CD4-positive, alpha-beta memory T cell (primary cell): ENCODE measurements around the gene PRDM1. TPM values are rescaled to one million over a fixed set of nuclear protein-coding genes. Genes with fewer than 3 reads are reported as not detected.

Source experiments
- CTCF ChIA-PET: fragments of 350-600 bp; sonication (Branson Sonifier 250); formaldehyde crosslinking; loops from one replicate; lab custom pipeline; 2021; ENCODE audit warnings: inconsistent platforms; ENCODE audit not compliant: partially characterized antibody; lab: Charles Lee
- POLR2A ChIA-PET: fragments of 350-600 bp; sonication (Branson Sonifier 250); formaldehyde crosslinking; loops from one replicate; lab custom pipeline; 2021; ENCODE audit not compliant: partially characterized antibody; lab: Charles Lee
- DNase-seq, 5 donors: peaks; one replicate each; pipeline versions ENCODE4 v3.0.0 to v3.0.0-alpha.2; 2020 to 2022; ENCODE audit warnings: mixed read lengths in 1 of 5
- H3K27ac ChIP-seq: one replicate; pipeline ENCODE4 v1.7.0; 2013; ENCODE audit warnings: low read depth, low read length
- H3K27me3 ChIP-seq: 2 replicates; pipeline ENCODE4 v1.7.0; 2013; ENCODE audit warnings: mild to moderate bottlenecking, low read length, moderate library complexity; ENCODE audit not compliant: insufficient read depth
- H3K36me3 ChIP-seq: 2 replicates; pipeline ENCODE4 v1.7.0; 2013; ENCODE audit warnings: mild to moderate bottlenecking, low read length, moderate library complexity; ENCODE audit not compliant: insufficient read depth
- H3K4me1 ChIP-seq: 2 replicates; pipeline ENCODE4 v1.7.0; 2013; ENCODE audit warnings: mild to moderate bottlenecking, low read length, moderate library complexity; ENCODE audit not compliant: insufficient read depth
- H3K4me3 ChIP-seq, 2 donors: one replicate each; pipeline ENCODE4 v1.7.0; 2013; ENCODE audit warnings: low read length in 2 of 2, mild to moderate bottlenecking in 1 of 2
- H3K9me3 ChIP-seq, 2 donors: one replicate each; pipeline ENCODE4 v1.7.0; 2013; ENCODE audit warnings: low read length in 2 of 2, control low read depth in 1 of 2; ENCODE audit not compliant: control insufficient read depth in 1 of 2
- H3K27ac Mint-ChIP-seq, 7 donors: one replicate each; pipeline ENCODE4 v1.8.0; 2020 to 2021; ENCODE audit warnings: mixed read lengths in 7 of 7, mild to moderate bottlenecking in 6 of 7, inconsistent platforms in 3 of 7, moderate library complexity in 3 of 7
- H3K27me3 Mint-ChIP-seq, 2 donors: one replicate each; pipeline ENCODE4 v1.8.0; 2020 to 2021; ENCODE audit warnings: mixed read lengths in 2 of 2
- H3K36me3 Mint-ChIP-seq, 2 donors: one replicate each; pipeline ENCODE4 v1.8.0; 2020 to 2021; ENCODE audit warnings: mixed read lengths in 2 of 2, inconsistent platforms in 1 of 2, mild to moderate bottlenecking in 1 of 2
- H3K4me1 Mint-ChIP-seq, 4 donors: one replicate each; pipeline ENCODE4 v1.8.0; 2020 to 2021; ENCODE audit warnings: mixed read lengths in 4 of 4, mild to moderate bottlenecking in 1 of 4
- H3K4me3 Mint-ChIP-seq, 8 donors: one replicate each; pipeline ENCODE4 v1.8.0; 2020 to 2021; ENCODE audit warnings: mixed read lengths in 8 of 8, mild to moderate bottlenecking in 7 of 8, moderate library complexity in 6 of 8, inconsistent platforms in 3 of 8
- H3K9me3 Mint-ChIP-seq, 8 donors: one replicate each; pipeline ENCODE4 v1.8.0; 2020 to 2021; ENCODE audit warnings: mixed read lengths in 8 of 8, mild to moderate bottlenecking in 5 of 8, inconsistent platforms in 3 of 8, moderate library complexity in 1 of 8
- intact Hi-C: fragments of 100-400 bp; cut with micrococcal nuclease; formaldehyde crosslinking; loops from one replicate; pipeline ENCODE4 v1.15.1; 2023
- polyA plus RNA-seq, 2 donors: library from polyadenylated mRNA; unstranded; fragments of 300-500 nt; fragmentation: Illumina TruSeq; gene quantifications; one replicate each; pipeline ENCODE4 v1.2.3, GENCODE V29; 2021
- total RNA-seq, 2 experiments: library from RNA; stranded (reverse); gene quantifications; one replicate each; pipeline ENCODE4 v1.2.3, GENCODE V29; 2021

Gene PRDM1
- total and polyA plus RNA-seq, 4 experiments from 2014 or later = 33.4 to 97.0 (median 39.7) TPM

- no peaks in the 10 kb centered on the region for H3K4me1 ChIP-seq
- Mint-ChIP-seq H3K27ac (no peak overlapping the region), H3K4me3 (no peak overlapping the region), H3K4me1 (peaks cover 0 to 17% (median 3%) of the 10 kb centered on the region in 4 donors), H3K27me3 (no peaks in the 10 kb centered on the region), H3K36me3 (no peaks in the 10 kb centered on the region), H3K9me3 (no peaks in the 10 kb centered on the region)
- no peak overlapping the region for H3K27ac ChIP-seq
- DNase-seq = no peak
- no peaks in the 10 kb centered on the region for H3K27me3 ChIP-seq
- CTCF ChIA-PET = interaction anchor here (0.9 to 1.6 kb wide), 2 partner anchors 14 to 35 kb away, joined by 3 read pairs; no protein-coding TSS in a partner anchor
- intact Hi-C loops = no loop called here
- H3K36me3 ChIP-seq = no peaks in the 10 kb centered on the region
- H3K4me3 ChIP-seq = no peak overlapping the region
- H3K9me3 ChIP-seq = no peaks in the 10 kb centered on the region
- POLR2A ChIA-PET = no interaction called here
These were observed 70.7 kb downstream of the PRDM1 start for GRCh38 chr6:106156863-106157262.

GRCh38 chr6:106158816-106159215 lies 72.7 kb downstream of the PRDM1 start:
- H3K36me3 ChIP-seq = no peaks in the 10 kb centered on the region
- Mint-ChIP-seq H3K4me1 (peaks cover 14 to 33% (median 16%) of the 10 kb centered on the region in 4 donors), H3K36me3 (no peaks in the 10 kb centered on the region), H3K9me3 (no peaks in the 10 kb centered on the region), H3K27me3 (no peaks in the 10 kb centered on the region), H3K4me3 (no peak overlapping the region), H3K27ac (peak overlapping the region in 1 of 7 donors; percentile 42)
- H3K4me3 ChIP-seq = no peak overlapping the region
- peaks cover 14% of the 10 kb centered on the region for H3K4me1 ChIP-seq
- no peak for DNase-seq
- H3K27ac ChIP-seq = no peak overlapping the region
- intact Hi-C loops = no loop called here
- ChIA-PET POLR2A (interaction anchor here (1.2 kb wide), 1 partner anchor 65 kb away, joined by 4 read pairs; no protein-coding TSS in a partner anchor), CTCF (no interaction called here)
- H3K9me3 ChIP-seq = no peaks in the 10 kb centered on the region
- H3K27me3 ChIP-seq = no peaks in the 10 kb centered on the region

Other genes with a start within 250 kb of the PRDM1 start
- 10 to 100 TPM; 26.8 to 30.2 TPM for gene ATG5, start 239.4 kb downstream of the PRDM1 start, total RNA-seq
- gene ATG5, start 239.4 kb downstream of the PRDM1 start, polyA plus RNA-seq = 10 to 100 TPM; 40.1 to 49.7 TPM